Measurements from ENCODE around the gene FAT2.
"Not testable (repeated sequence)": the region's sequence is repeated elsewhere in the genome, so short reads cannot be mapped to it uniquely, and the experiment has no call there.

FAT2 gene

GRCh38 chr5:151612689-151613427 lies 21.7 kb upstream of the FAT2 start:
- DNase-seq: no peak

- DNase-seq: no peak
These were observed 20.1 kb upstream of the FAT2 start for GRCh38 chr5:151611127-151611775.

- DNase-seq: no peak
These were observed 17.4 kb upstream of the FAT2 start for GRCh38 chr5:151608522-151608921.

GRCh38 chr5:151607304-151607703 lies 16.2 kb upstream of the FAT2 start:
- DNase-seq: no peak

GRCh38 chr5:151605559-151605958 lies 14.4 kb upstream of the FAT2 start:
- DNase-seq: no peak

- DNase-seq: no peak
These were observed 11.7 kb upstream of the FAT2 start for GRCh38 chr5:151602806-151603205.

GRCh38 chr5:151601391-151601790 lies 10.3 kb upstream of the FAT2 start:
- no peak for DNase-seq

GRCh38 chr5:151600069-151600665 lies 9.0 kb upstream of the FAT2 start:
- DNase-seq: no peak

- no peak for DNase-seq
These were observed 7.9 kb upstream of the FAT2 start for GRCh38 chr5:151598984-151599383.

GRCh38 chr5:151598549-151598948 lies 7.4 kb upstream of the FAT2 start:
- no peak for DNase-seq

- no peak for DNase-seq
These were observed 6.6 kb upstream of the FAT2 start for GRCh38 chr5:151597749-151598148.

GRCh38 chr5:151596828-151597539 lies 5.9 kb upstream of the FAT2 start:
- no peak for DNase-seq

GRCh38 chr5:151595411-151595826 lies 4.3 kb upstream of the FAT2 start:
- DNase-seq: no peak

- no peak for DNase-seq
These were observed 1.8 kb upstream of the FAT2 start for GRCh38 chr5:151592855-151593408.

GRCh38 chr5:151589878-151590570 lies 1.1 kb downstream of the FAT2 start:
- DNase-seq: no peak

- DNase-seq: no peak
These were observed 3.2 kb downstream of the FAT2 start for GRCh38 chr5:151587796-151588555.

GRCh38 chr5:151585970-151586369 lies 5.2 kb downstream of the FAT2 start:
- DNase-seq: no peak

- not testable (repeated sequence) for DNase-seq
These were observed 5.8 kb downstream of the FAT2 start for GRCh38 chr5:151585344-151585743.

- DNase-seq: no peak
These were observed 6.8 kb downstream of the FAT2 start for GRCh38 chr5:151584057-151584937.

- DNase-seq: no peak
These were observed 9.1 kb downstream of the FAT2 start for GRCh38 chr5:151581812-151582583.

Measured in NCI-H526 treated with DMSO at 0.1 percent for 48 hours (cell line).